Fibroblast of mammary gland (primary cell): ENCODE measurements around the gene SIRPA.

Experiments
- DNase-seq: peaks from one replicate; pipeline ENCODE4 v3.0.0-alpha.2; 2010; ENCODE audit warnings: low read depth
- H3K4me3 ChIP-seq: 2 replicates; pipeline ENCODE4 v1.5.1; 2011; ENCODE audit warnings: low read depth, mild to moderate bottlenecking, low read length, moderate library complexity; ENCODE audit not compliant: control insufficient read depth
- TF ChIP-seq, protein P1 (sequence below): conservative IDR thresholded peaks from 2 replicates; pipeline ENCODE4 v1.5.1; 2011; ENCODE audit warnings: low read depth, low read length, inconsistent platforms; ENCODE audit not compliant: control insufficient read depth, insufficient read depth

Gene SIRPA

DNA sequence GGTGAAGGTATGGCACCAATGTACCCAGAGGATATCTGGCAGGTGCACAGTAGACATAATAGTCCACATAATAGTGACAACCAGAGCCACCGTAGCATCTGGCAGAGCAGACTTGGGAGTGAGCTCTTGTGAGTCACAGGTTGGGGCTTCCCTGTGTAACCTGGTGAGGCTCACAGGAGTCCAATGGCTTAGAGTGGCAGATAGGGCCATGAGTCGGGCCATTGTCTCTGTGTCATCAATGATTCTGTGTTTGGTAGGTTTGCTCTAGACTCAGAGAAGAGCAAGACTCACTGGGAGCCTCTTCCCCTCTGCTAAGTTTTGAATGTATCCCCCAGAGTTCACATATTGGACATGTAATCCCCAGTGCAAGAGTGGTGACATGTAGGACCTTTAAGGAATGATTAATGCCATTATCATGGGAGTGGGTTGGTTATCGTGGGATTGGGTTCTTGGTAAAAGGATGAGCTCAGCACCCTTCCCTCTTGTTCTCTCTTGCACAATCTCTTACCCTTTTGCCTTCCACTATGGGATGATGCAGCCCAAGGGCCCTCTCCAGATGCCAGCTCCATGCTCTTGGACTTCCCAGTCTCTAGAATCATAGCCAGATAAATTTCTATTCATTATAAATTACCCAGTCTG is 22.6 kb upstream of the SIRPA start:
- H3K4me3 ChIP-seq: no peak overlapping the region
- no peak for DNase-seq
- TF ChIP-seq, protein P1, sequence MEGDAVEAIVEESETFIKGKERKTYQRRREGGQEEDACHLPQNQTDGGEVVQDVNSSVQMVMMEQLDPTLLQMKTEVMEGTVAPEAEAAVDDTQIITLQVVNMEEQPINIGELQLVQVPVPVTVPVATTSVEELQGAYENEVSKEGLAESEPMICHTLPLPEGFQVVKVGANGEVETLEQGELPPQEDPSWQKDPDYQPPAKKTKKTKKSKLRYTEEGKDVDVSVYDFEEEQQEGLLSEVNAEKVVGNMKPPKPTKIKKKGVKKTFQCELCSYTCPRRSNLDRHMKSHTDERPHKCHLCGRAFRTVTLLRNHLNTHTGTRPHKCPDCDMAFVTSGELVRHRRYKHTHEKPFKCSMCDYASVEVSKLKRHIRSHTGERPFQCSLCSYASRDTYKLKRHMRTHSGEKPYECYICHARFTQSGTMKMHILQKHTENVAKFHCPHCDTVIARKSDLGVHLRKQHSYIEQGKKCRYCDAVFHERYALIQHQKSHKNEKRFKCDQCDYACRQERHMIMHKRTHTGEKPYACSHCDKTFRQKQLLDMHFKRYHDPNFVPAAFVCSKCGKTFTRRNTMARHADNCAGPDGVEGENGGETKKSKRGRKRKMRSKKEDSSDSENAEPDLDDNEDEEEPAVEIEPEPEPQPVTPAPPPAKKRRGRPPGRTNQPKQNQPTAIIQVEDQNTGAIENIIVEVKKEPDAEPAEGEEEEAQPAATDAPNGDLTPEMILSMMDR: no peak

DNA sequence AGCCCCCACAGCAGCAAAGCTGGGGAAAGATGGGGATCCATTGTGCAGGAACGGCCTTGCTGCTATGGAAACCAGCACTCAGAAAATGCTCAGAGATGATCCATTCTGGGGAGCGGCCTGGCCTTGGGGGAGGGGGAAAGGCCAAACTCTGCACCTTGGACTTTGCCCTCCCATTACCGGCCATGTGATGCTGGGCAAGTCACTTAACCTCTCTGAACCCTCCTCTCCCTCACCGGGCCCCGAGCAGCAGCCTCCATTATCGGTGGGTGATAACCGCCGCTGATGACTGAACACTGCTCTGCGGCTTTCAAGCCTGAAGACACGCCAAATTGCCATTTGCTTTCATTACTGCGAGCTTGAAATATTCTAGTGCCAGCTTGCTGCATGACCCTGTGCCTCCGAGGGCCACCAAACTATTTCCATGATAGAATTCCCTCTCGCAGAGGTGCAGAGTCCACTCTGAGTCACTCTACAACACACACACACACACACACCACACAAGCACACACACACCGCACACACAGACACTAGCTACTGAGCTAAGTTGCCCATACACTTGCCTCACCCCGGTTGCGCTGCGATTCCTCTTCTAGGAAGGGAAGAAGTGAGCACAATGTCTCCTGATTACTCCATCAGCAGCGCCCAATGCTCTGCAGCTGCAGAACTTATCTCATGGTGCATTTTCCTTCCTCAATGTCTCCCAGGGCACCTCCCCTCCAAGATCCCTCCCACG is 20.6 kb upstream of the SIRPA start:
- no peak for DNase-seq
- no peak overlapping the region for H3K4me3 ChIP-seq
- TF ChIP-seq, protein P1: no peak

DNA sequence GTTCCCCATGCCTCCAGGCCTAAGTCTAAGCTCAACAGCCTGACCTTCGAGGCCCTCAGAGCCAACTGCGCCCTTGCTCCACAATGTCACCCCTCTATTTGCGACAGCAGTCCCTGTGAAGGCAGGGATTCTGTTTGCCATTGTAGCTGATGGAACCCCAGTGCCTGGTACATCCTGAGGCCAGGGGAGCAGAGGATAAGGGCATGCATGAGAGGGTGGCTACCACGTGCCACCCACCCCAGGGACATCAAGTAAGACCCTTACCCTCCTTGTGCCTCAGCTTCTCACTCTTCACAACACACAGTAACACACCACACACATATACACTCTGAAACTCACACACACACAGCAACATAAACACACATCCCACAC is 20.0 kb upstream of the SIRPA start:
- no peak overlapping the region for H3K4me3 ChIP-seq
- no peak for DNase-seq
- TF ChIP-seq, protein P1: no peak

DNA sequence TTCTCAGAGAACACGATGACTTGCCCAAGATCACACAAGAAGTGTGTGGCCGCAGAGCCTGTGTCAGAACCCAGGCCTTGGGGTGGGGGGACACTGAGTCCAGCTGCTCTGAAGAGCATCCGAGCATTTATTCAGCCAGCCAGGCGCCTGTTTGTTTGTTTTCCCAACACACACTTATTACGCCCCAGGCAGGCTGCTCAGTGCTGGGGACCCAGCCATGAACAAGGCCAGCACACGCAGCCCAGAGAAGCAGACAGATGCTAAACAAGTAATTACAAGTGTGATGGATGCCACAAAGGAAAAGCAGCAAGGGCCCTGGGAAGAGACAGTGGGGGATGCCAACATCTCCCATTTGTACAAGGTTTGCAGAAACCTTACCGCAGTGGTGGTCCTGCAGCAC is 19.4 kb upstream of the SIRPA start:
- no peak overlapping the region for H3K4me3 ChIP-seq
- DNase-seq: no peak
- TF ChIP-seq, protein P1: no peak

DNA sequence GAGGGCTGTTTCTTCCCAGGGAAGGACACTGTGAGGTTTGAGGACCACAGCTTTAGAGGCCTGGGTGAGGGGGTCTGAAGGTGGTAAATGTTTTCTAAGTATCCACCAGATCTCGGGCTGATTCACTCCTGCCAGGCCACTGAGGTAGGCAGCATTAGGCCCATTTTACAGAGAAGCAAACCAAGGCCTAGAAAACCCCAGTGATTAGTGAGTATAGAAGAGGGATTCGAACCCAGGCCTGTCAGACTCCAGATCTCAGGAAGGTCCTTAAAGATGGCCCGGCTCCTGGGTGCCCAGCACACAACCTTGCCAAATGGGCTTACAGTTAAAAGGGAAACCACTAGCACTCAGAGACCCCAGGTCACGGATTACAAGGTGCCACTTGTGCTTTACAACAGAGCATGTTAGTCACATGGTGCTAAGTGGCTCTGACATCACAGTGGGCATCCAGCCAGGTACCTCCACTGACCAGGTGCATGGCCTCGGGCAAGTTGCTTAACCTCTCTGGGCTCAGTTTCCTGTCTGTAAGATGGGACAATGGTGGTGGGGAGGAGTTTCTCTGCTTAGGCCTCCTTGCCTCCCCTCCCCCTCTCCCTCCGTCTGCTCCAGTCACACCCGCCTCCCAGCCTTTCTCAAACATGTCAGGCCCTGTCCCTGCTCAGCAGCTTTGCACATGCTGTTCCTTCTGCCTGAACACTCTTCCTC is 18.8 kb upstream of the SIRPA start:
- TF ChIP-seq, protein P1: no peak

DNA sequence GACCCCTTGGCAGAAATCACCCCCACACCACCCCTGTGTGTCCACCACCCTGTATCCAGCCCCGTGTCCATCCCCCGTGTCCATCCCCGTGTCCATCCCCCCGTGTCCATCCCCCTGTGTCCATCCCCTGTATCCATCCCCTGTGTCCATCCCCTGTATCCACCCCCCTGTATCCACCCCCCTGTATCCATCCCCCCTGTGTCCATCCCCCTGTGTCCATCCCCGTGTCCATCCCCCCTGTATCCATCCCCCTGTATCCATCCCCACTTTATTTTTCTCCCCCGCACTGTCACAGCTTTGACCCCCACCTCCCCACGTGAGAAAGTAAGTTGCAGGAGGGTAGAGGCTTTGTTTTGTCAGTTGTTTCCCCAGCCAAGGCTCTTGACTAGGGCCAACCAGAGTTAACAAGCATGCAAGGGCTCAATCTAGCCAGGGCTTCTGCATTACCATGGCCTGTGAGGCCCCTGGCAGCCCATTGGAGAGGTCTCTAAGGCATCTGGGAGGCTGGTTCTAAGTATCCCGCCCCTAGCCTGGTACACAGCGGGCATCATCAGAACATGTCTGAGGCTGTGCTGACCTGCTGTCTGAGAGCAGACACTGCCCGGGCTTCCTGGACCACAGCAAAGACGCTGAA is 18.1 kb upstream of the SIRPA start:
- TF ChIP-seq, protein P1: no peak
- no peak for DNase-seq
- H3K4me3 ChIP-seq: no peak overlapping the region

More for the DNA sequence above, 18.8 kb upstream of the SIRPA start:
- DNase-seq: no peak
- H3K4me3 ChIP-seq: no peak overlapping the region
